HL-60/S4 (cell line): ENCODE results near the gene SLC38A7.

Source experiments
- in situ Hi-C: fragments of 300-500 bp; cut with MboI; formaldehyde crosslinking; loops from 2 replicates; pipeline ENCODE4 v1.14.3; 2022; ENCODE audit warnings: low sequenced_read_pairs

Gene SLC38A7

GRCh38 chr16:58678716-58679115, 5.9 kb downstream of the SLC38A7 start:
- in situ Hi-C loops, result no loop called here

- in situ Hi-C loops, result no loop called here
Observed at GRCh38 chr16:58678269-58678668, 6.3 kb downstream of the SLC38A7 start.

- in situ Hi-C loops, result loop anchor here (25.0 kb wide), 1 partner anchor 334 kb away; no protein-coding TSS in a partner anchor
Observed at GRCh38 chr16:58670946-58671583, 13.5 kb downstream of the SLC38A7 start.

GRCh38 chr16:58670177-58670576, 14.4 kb downstream of the SLC38A7 start:
- in situ Hi-C loops, result loop anchor here (25.0 kb wide), 1 partner anchor 333 kb away; no protein-coding TSS in a partner anchor

- in situ Hi-C loops, result loop anchor here (25.0 kb wide), 1 partner anchor 328 kb away; no protein-coding TSS in a partner anchor
Observed at GRCh38 chr16:58665200-58665599, 19.4 kb downstream of the SLC38A7 start.

- in situ Hi-C loops, result loop anchor here (25.0 kb wide), 1 partner anchor 324 kb away; no protein-coding TSS in a partner anchor
Observed at GRCh38 chr16:58661199-58661830, 23.3 kb downstream of the SLC38A7 start.

GRCh38 chr16:58659911-58660310, 24.7 kb downstream of the SLC38A7 start:
- in situ Hi-C loops, result loop anchor here (25.0 kb wide), 1 partner anchor 323 kb away; no protein-coding TSS in a partner anchor

GRCh38 chr16:58658796-58659211, 25.8 kb downstream of the SLC38A7 start:
- in situ Hi-C loops, result loop anchor here (25.0 kb wide), 1 partner anchor 322 kb away; no protein-coding TSS in a partner anchor

- in situ Hi-C loops, result loop anchor here (25.0 kb wide), 1 partner anchor 320 kb away; no protein-coding TSS in a partner anchor
Observed at GRCh38 chr16:58656899-58657298, 27.7 kb downstream of the SLC38A7 start.

GRCh38 chr16:58655215-58655596, 29.4 kb downstream of the SLC38A7 start:
- in situ Hi-C loops, result loop anchor here (25.0 kb wide), 1 partner anchor 318 kb away; no protein-coding TSS in a partner anchor

GRCh38 chr16:58654560-58655214, 29.9 kb downstream of the SLC38A7 start:
- in situ Hi-C loops, result loop anchor here (25.0 kb wide), 1 partner anchor 317 kb away; no protein-coding TSS in a partner anchor

GRCh38 chr16:58652741-58653140, 31.8 kb downstream of the SLC38A7 start:
- in situ Hi-C loops, result loop anchor here (25.0 kb wide), 1 partner anchor 315 kb away; no protein-coding TSS in a partner anchor

GRCh38 chr16:58651965-58652348, 32.6 kb downstream of the SLC38A7 start:
- in situ Hi-C loops, result loop anchor here (25.0 kb wide), 1 partner anchor 315 kb away; no protein-coding TSS in a partner anchor

GRCh38 chr16:58649707-58650106, 34.9 kb downstream of the SLC38A7 start:
- in situ Hi-C loops, result loop anchor here (25.0 kb wide), 1 partner anchor 312 kb away; no protein-coding TSS in a partner anchor

GRCh38 chr16:58647107-58647506, 37.5 kb downstream of the SLC38A7 start:
- in situ Hi-C loops, result no loop called here

GRCh38 chr16:58644765-58645487, 39.6 kb downstream of the SLC38A7 start:
- in situ Hi-C loops, result no loop called here

GRCh38 chr16:58644108-58644507, 40.5 kb downstream of the SLC38A7 start:
- in situ Hi-C loops, result no loop called here

GRCh38 chr16:58640949-58641348, 43.6 kb downstream of the SLC38A7 start:
- in situ Hi-C loops, result no loop called here

- in situ Hi-C loops, result no loop called here
Observed at GRCh38 chr16:58639836-58640235, 44.7 kb downstream of the SLC38A7 start.

GRCh38 chr16:58639230-58639629, 45.3 kb downstream of the SLC38A7 start:
- in situ Hi-C loops, result no loop called here
